Measurements from ENCODE around the gene BRCA2.

Gene BRCA2

GRCh38 chr13:32438871-32439270, 123.6 kb downstream of the BRCA2 start:
- H3K4me3 Mint-ChIP-seq, result no peak overlapping the region
- H3K9me3 Mint-ChIP-seq, result no peaks in the 10 kb centered on the region
- no peaks in the 10 kb centered on the region for H3K4me1 Mint-ChIP-seq
- no peak for TF ChIP-seq CTCF (IDR thresholded peaks at IDR 0.05; ENCODE audit: unreplicated experiment in 3 of 3)
- H3K36me3 Mint-ChIP-seq (ENCODE audit: low read depth), result peaks cover 33% of the 10 kb centered on the region
- no peak overlapping the region for H3K27ac Mint-ChIP-seq
- H3K27me3 Mint-ChIP-seq (ENCODE audit: low read depth), result no peaks in the 10 kb centered on the region

GRCh38 chr13:32443111-32443510, 127.8 kb downstream of the BRCA2 start:
- TF ChIP-seq CTCF (IDR thresholded peaks at IDR 0.05; ENCODE audit: unreplicated experiment in 3 of 3), result peak in 1 of 3 experiments; percentile 4

GRCh38 chr13:32445461-32445860, 130.2 kb downstream of the BRCA2 start:
- Mint-ChIP-seq H3K36me3 (ENCODE audit: low read depth) (peaks cover 10% of the 10 kb centered on the region), H3K4me1 (no peaks in the 10 kb centered on the region), H3K9me3 (no peaks in the 10 kb centered on the region), H3K27me3 (ENCODE audit: low read depth) (no peaks in the 10 kb centered on the region), H3K27ac (no peak overlapping the region), H3K4me3 (no peak overlapping the region)
- no peak for TF ChIP-seq CTCF (IDR thresholded peaks at IDR 0.05; ENCODE audit: unreplicated experiment in 3 of 3)

More at GRCh38 chr13:32443111-32443510, 127.8 kb downstream of the BRCA2 start:
- Mint-ChIP-seq H3K27ac (no peak overlapping the region), H3K36me3 (ENCODE audit: low read depth) (peaks cover 23% of the 10 kb centered on the region), H3K4me1 (no peaks in the 10 kb centered on the region), H3K27me3 (ENCODE audit: low read depth) (no peaks in the 10 kb centered on the region), H3K9me3 (no peaks in the 10 kb centered on the region), H3K4me3 (no peak overlapping the region)

GRCh38 chr13:32446220-32446619, 130.9 kb downstream of the BRCA2 start:
- peaks cover 2% of the 10 kb centered on the region for H3K9me3 Mint-ChIP-seq
- no peaks in the 10 kb centered on the region for H3K27me3 Mint-ChIP-seq (ENCODE audit: low read depth)
- TF ChIP-seq CTCF (IDR thresholded peaks at IDR 0.05; ENCODE audit: unreplicated experiment in 3 of 3), result no peak
- no peaks in the 10 kb centered on the region for H3K4me1 Mint-ChIP-seq
- peaks cover 11% of the 10 kb centered on the region for H3K36me3 Mint-ChIP-seq (ENCODE audit: low read depth)
- H3K27ac Mint-ChIP-seq, result no peak overlapping the region
- no peak overlapping the region for H3K4me3 Mint-ChIP-seq

GRCh38 chr13:32446773-32447465, 131.6 kb downstream of the BRCA2 start:
- peaks cover 12% of the 10 kb centered on the region for H3K36me3 Mint-ChIP-seq (ENCODE audit: low read depth)
- no peaks in the 10 kb centered on the region for H3K27me3 Mint-ChIP-seq (ENCODE audit: low read depth)
- no peaks in the 10 kb centered on the region for H3K4me1 Mint-ChIP-seq
- H3K9me3 Mint-ChIP-seq, result peaks cover 3% of the 10 kb centered on the region
- no peak overlapping the region for H3K4me3 Mint-ChIP-seq
- peak overlapping the region in 1 of 3 experiments; percentile 17 for H3K27ac Mint-ChIP-seq
- no peak for TF ChIP-seq CTCF (IDR thresholded peaks at IDR 0.05; ENCODE audit: unreplicated experiment in 3 of 3)

All from nephron (organoid).